ENCODE results near the gene CCDC158.

GRCh38 chr4:76458297-76458696, 37.4 kb upstream of the CCDC158 start:
- TF ChIP-seq POLR2A (IDR thresholded peaks at IDR 0.05): no peak
- TF ChIP-seq, protein P1, sequence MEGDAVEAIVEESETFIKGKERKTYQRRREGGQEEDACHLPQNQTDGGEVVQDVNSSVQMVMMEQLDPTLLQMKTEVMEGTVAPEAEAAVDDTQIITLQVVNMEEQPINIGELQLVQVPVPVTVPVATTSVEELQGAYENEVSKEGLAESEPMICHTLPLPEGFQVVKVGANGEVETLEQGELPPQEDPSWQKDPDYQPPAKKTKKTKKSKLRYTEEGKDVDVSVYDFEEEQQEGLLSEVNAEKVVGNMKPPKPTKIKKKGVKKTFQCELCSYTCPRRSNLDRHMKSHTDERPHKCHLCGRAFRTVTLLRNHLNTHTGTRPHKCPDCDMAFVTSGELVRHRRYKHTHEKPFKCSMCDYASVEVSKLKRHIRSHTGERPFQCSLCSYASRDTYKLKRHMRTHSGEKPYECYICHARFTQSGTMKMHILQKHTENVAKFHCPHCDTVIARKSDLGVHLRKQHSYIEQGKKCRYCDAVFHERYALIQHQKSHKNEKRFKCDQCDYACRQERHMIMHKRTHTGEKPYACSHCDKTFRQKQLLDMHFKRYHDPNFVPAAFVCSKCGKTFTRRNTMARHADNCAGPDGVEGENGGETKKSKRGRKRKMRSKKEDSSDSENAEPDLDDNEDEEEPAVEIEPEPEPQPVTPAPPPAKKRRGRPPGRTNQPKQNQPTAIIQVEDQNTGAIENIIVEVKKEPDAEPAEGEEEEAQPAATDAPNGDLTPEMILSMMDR (IDR thresholded peaks at IDR 0.05): no peak

Data from heart left ventricle (tissue), 13 donors.